OCI-LY1 (cell line): ENCODE data around the gene ZNF385D.

Source experiments
- H2AFZ ChIP-seq: fragments of 200-600 bp; sonication (generic), shearing (Covaris generic); 2 replicates; pipeline ENCODE4 v1.6.0; 2014; ENCODE audit warnings: antibody characterized with exemption, mild to moderate bottlenecking, low read length
- H3F3A ChIP-seq: fragments of 200-600 bp; sonication (generic), shearing (Covaris generic); 2 replicates; pipeline ENCODE4 v1.6.0; 2014; ENCODE audit warnings: mild to moderate bottlenecking, antibody characterized with exemption, low read length, moderate library complexity; ENCODE audit not compliant: insufficient read depth
- H3K27ac ChIP-seq: fragments of 200-600 bp; sonication (generic); 2 replicates; pipeline ENCODE4 v1.5.1; 2014; ENCODE audit warnings: low read length, mixed run types, mild to moderate bottlenecking, low read depth; ENCODE audit not compliant: poor library complexity, severe bottlenecking
- H3K27me3 ChIP-seq: fragments of 200-600 bp; sonication (generic); 2 replicates; pipeline ENCODE4 v1.6.0; 2014; ENCODE audit warnings: antibody characterized with exemption, mild to moderate bottlenecking, low read length, moderate library complexity; ENCODE audit not compliant: insufficient read depth
- H3K36me3 ChIP-seq: fragments of 200-600 bp; sonication (generic); 2 replicates; pipeline ENCODE4 v1.6.1; 2014; ENCODE audit warnings: mild to moderate bottlenecking, antibody characterized with exemption, low read length, moderate library complexity, mixed read lengths; ENCODE audit not compliant: insufficient read depth
- H3K4me1 ChIP-seq: fragments of 200-600 bp; sonication (generic); 2 replicates; pipeline ENCODE4 v1.5.1; 2014; ENCODE audit warnings: mild to moderate bottlenecking, low read length, moderate library complexity; ENCODE audit not compliant: insufficient read depth, severe bottlenecking
- H3K4me2 ChIP-seq: fragments of 200-600 bp; sonication (generic), shearing (Covaris generic); 2 replicates; pipeline ENCODE4 v1.6.1; 2014; ENCODE audit warnings: low read length
- H3K4me3 ChIP-seq: fragments of 200-600 bp; sonication (generic); 2 replicates; pipeline ENCODE4 v1.5.1; 2014; ENCODE audit warnings: low read length, low read depth, mild to moderate bottlenecking, mixed read lengths; ENCODE audit not compliant: poor library complexity, severe bottlenecking
- H3K79me2 ChIP-seq: fragments of 200-600 bp; shearing (Covaris generic); 2 replicates; pipeline ENCODE4 v1.6.1; 2016; ENCODE audit warnings: mixed run types, low read length, mixed read lengths; ENCODE audit not compliant: insufficient read depth
- H3K9ac ChIP-seq: fragments of 200-600 bp; sonication (generic), shearing (Covaris generic); 2 replicates; pipeline ENCODE4 v1.6.1; 2014; ENCODE audit warnings: mild to moderate bottlenecking, low read length, mixed read lengths
- H3K9me2 ChIP-seq: fragments of 200-600 bp; sonication (generic), shearing (Covaris generic); 2 replicates; pipeline ENCODE4 v1.6.1; 2014; ENCODE audit warnings: low read depth, mild to moderate bottlenecking, low read length, mixed read lengths
- H3K9me3 ChIP-seq: fragments of 200-600 bp; shearing (Covaris generic); 2 replicates; pipeline ENCODE4 v1.6.1; 2014; ENCODE audit warnings: low read length, mixed read lengths
- H4K20me1 ChIP-seq: fragments of 200-600 bp; sonication (generic), shearing (Covaris generic); 2 replicates; pipeline ENCODE4 v1.6.0; 2016; ENCODE audit warnings: mild to moderate bottlenecking, low read length; ENCODE audit not compliant: insufficient read depth
- CTCF ChIP-seq: fragments of 200-600 bp; sonication (generic), shearing (Covaris generic); IDR thresholded peaks from 2 replicates; pipeline ENCODE4 v1.5.1; 2017; ENCODE audit warnings: mild to moderate bottlenecking, antibody characterized with exemption, low read length, moderate library complexity, mixed read lengths
- EZH2 ChIP-seq: fragments of 200-600 bp; sonication (generic), shearing (Covaris generic); IDR thresholded peaks from 2 replicates; pipeline ENCODE4 v1.8.0; 2017; ENCODE audit warnings: borderline replicate concordance, mixed run types, mild to moderate bottlenecking, antibody characterized with exemption, low read length, moderate library complexity, mixed read lengths

The ZNF385D gene

GRCh38 chr3:21524133-21524532 lies 226.9 kb downstream of the ZNF385D start:
- Histone ChIP-seq H4K20me1 (no peaks in the 10 kb centered on the region), H3K4me1 (no peaks in the 10 kb centered on the region), H3K27ac (no peak overlapping the region), H3K27me3 (no peaks in the 10 kb centered on the region), H3K9me3 (no peaks in the 10 kb centered on the region), H2AFZ (no peak overlapping the region), H3K4me2 (no peak overlapping the region), H3K36me3 (no peaks in the 10 kb centered on the region), H3K9me2 (no peaks in the 10 kb centered on the region), H3K4me3 (no peak overlapping the region), H3K79me2 (no peaks in the 10 kb centered on the region), H3F3A (no peaks in the 10 kb centered on the region), H3K9ac (no peak overlapping the region)
- no peak for TF ChIP-seq CTCF
- no peak for TF ChIP-seq EZH2

GRCh38 chr3:21520106-21520963 lies 230.7 kb downstream of the ZNF385D start:
- Histone ChIP-seq H3K27me3 (no peaks in the 10 kb centered on the region), H3K36me3 (no peaks in the 10 kb centered on the region), H3F3A (no peaks in the 10 kb centered on the region)

GRCh38 chr3:21517184-21517583 lies 233.8 kb downstream of the ZNF385D start:
- no peaks in the 10 kb centered on the region for H3K4me1 ChIP-seq
- H3K4me3 ChIP-seq: no peak overlapping the region
- no peaks in the 10 kb centered on the region for H3F3A ChIP-seq
- H3K27me3 ChIP-seq: no peaks in the 10 kb centered on the region
- no peak overlapping the region for H3K27ac ChIP-seq
- H4K20me1 ChIP-seq: no peaks in the 10 kb centered on the region
- no peaks in the 10 kb centered on the region for H3K79me2 ChIP-seq
- no peaks in the 10 kb centered on the region for H3K36me3 ChIP-seq
- TF ChIP-seq CTCF (no peak), EZH2 (no peak)
- no peaks in the 10 kb centered on the region for H3K9me3 ChIP-seq
- no peak overlapping the region for H3K9ac ChIP-seq
- H3K4me2 ChIP-seq: no peak overlapping the region
- H2AFZ ChIP-seq: no peak overlapping the region
- H3K9me2 ChIP-seq: no peaks in the 10 kb centered on the region

More at GRCh38 chr3:21520106-21520963, 230.7 kb downstream of the ZNF385D start:
- H3K9ac ChIP-seq: no peak overlapping the region
- no peaks in the 10 kb centered on the region for H3K9me3 ChIP-seq
- TF ChIP-seq CTCF: no peak
- TF ChIP-seq EZH2: no peak
- no peak overlapping the region for H2AFZ ChIP-seq
- no peaks in the 10 kb centered on the region for H3K79me2 ChIP-seq
- no peaks in the 10 kb centered on the region for H4K20me1 ChIP-seq
- no peaks in the 10 kb centered on the region for H3K9me2 ChIP-seq
- H3K4me1 ChIP-seq: no peaks in the 10 kb centered on the region
- no peak overlapping the region for H3K27ac ChIP-seq
- H3K4me3 ChIP-seq: no peak overlapping the region
- H3K4me2 ChIP-seq: no peak overlapping the region
